ENCODE results near the gene SEC16A. TPM values are rescaled to one million over a fixed set of nuclear protein-coding genes. Genes with fewer than 3 reads are reported as not detected.

The SEC16A gene
- total RNA-seq, 1 donor from 2014 or later: 66.1 TPM

GRCh38 chr9:136516191-136516654, 33.4 kb upstream of the SEC16A start:
- H3K4me3 ChIP-seq: no peak overlapping the region

GRCh38 chr9:136515276-136515675, 32.4 kb upstream of the SEC16A start:
- no peaks in the 10 kb centered on the region for H3K9me3 ChIP-seq
- TF ChIP-seq CTCF (IDR thresholded peaks at IDR 0.05): no peak
- DNase-seq (ENCODE audit: low spot score in 2 of 2): no peak
- intact Hi-C loops (cut with DNase I): no loop called here
- H3K27ac ChIP-seq: no peak overlapping the region
- H3K36me3 ChIP-seq: peaks cover 91 to 97% of the 10 kb centered on the region in 2 donors
- no peaks in the 10 kb centered on the region for H3K4me1 ChIP-seq
- H3K27me3 ChIP-seq: no peaks in the 10 kb centered on the region
- H3K4me3 ChIP-seq: no peak overlapping the region

More at GRCh38 chr9:136516191-136516654, 33.4 kb upstream of the SEC16A start:
- DNase-seq (ENCODE audit: low spot score in 2 of 2): no peak
- H3K27ac ChIP-seq: no peak overlapping the region
- H3K9me3 ChIP-seq: no peaks in the 10 kb centered on the region
- peaks cover 82 to 87% of the 10 kb centered on the region in 2 donors for H3K36me3 ChIP-seq
- H3K27me3 ChIP-seq: no peaks in the 10 kb centered on the region
- intact Hi-C loops (cut with DNase I): no loop called here
- no peaks in the 10 kb centered on the region for H3K4me1 ChIP-seq
- no peak for TF ChIP-seq CTCF (IDR thresholded peaks at IDR 0.05)

GRCh38 chr9:136514022-136514714, 31.3 kb upstream of the SEC16A start:
- no peak for TF ChIP-seq CTCF (IDR thresholded peaks at IDR 0.05)
- intact Hi-C loops (cut with DNase I): no loop called here

GRCh38 chr9:136513191-136513590, 30.4 kb upstream of the SEC16A start:
- H3K36me3 ChIP-seq: peaks cover 97 to 100% of the 10 kb centered on the region in 2 donors

More at GRCh38 chr9:136514022-136514714, 31.3 kb upstream of the SEC16A start:
- DNase-seq (ENCODE audit: low spot score in 2 of 2): no peak
- Histone ChIP-seq H3K4me1 (no peaks in the 10 kb centered on the region), H3K27me3 (no peaks in the 10 kb centered on the region), H3K4me3 (no peak overlapping the region), H3K36me3 (peaks cover 97 to 100% of the 10 kb centered on the region in 2 donors), H3K27ac (no peak overlapping the region), H3K9me3 (no peaks in the 10 kb centered on the region)

GRCh38 chr9:136512651-136513071, 29.8 kb upstream of the SEC16A start:
- no peak for TF ChIP-seq CTCF (IDR thresholded peaks at IDR 0.05)
- peak overlapping the region; percentile 14 to 49 for H3K27ac ChIP-seq
- intact Hi-C loops (cut with DNase I): no loop called here
- DNase-seq (ENCODE audit: low spot score in 2 of 2): no peak
- H3K4me3 ChIP-seq: no peak overlapping the region
- no peaks in the 10 kb centered on the region for H3K9me3 ChIP-seq
- H3K4me1 ChIP-seq: no peaks in the 10 kb centered on the region
- H3K27me3 ChIP-seq: no peaks in the 10 kb centered on the region
- H3K36me3 ChIP-seq: peaks cover 97 to 100% of the 10 kb centered on the region in 2 donors

More at GRCh38 chr9:136513191-136513590, 30.4 kb upstream of the SEC16A start:
- Histone ChIP-seq H3K4me3 (no peak overlapping the region), H3K9me3 (no peaks in the 10 kb centered on the region), H3K27me3 (no peaks in the 10 kb centered on the region), H3K4me1 (no peaks in the 10 kb centered on the region), H3K27ac (no peak overlapping the region)
- DNase-seq (ENCODE audit: low spot score in 2 of 2): no peak
- intact Hi-C loops (cut with DNase I): no loop called here
- TF ChIP-seq CTCF (IDR thresholded peaks at IDR 0.05): no peak
